CD4-positive, alpha-beta T cell treated with Interleukin-15 for 4 hours (primary cell): ENCODE data around the gene P2RY6.

Source experiments
- DNase-seq: peaks from one replicate; pipeline ENCODE4 v3.0.0-alpha.2; 2020; ENCODE audit warnings: low spot score

The P2RY6 gene

GRCh38 chr11:73237471-73238290, 34.5 kb upstream of the P2RY6 start:
- DNase-seq, result no peak

- DNase-seq, result no peak
Measured at GRCh38 chr11:73239111-73239521, 33.0 kb upstream of the P2RY6 start.

GRCh38 chr11:73239571-73240189, 32.5 kb upstream of the P2RY6 start:
- DNase-seq, result no peak

DNA sequence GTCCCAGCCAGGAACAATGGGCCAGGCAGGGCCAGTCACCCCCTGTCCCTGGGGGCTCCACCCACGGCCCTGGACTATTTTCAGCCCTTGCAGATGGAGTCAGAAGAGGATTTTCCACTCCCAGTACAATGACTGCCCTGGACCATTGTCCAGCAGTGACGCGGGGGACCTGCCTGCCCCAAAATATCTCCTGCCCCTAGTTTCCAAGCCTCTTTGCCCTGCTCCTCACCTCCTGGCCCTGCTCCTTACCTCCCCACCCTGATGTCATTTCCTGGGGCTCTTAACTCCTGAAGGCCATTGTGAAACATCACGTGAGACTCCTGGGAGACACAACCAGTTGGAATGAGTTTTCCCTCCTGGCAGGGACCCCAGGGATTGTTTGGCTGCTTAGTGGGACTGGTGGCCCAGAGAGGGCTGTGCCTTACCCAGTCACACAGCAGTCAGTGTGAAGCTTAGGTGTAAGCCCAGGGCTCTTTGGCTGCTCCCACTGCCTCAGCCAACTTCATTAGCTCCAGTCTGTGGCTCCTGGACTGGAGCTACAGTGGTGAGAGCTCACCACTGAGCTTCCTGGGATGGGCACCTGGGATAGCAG, 31.9 kb upstream of the P2RY6 start:
- DNase-seq, result no peak

GRCh38 chr11:73241300-73241699, 30.8 kb upstream of the P2RY6 start:
- DNase-seq, result no peak

DNA sequence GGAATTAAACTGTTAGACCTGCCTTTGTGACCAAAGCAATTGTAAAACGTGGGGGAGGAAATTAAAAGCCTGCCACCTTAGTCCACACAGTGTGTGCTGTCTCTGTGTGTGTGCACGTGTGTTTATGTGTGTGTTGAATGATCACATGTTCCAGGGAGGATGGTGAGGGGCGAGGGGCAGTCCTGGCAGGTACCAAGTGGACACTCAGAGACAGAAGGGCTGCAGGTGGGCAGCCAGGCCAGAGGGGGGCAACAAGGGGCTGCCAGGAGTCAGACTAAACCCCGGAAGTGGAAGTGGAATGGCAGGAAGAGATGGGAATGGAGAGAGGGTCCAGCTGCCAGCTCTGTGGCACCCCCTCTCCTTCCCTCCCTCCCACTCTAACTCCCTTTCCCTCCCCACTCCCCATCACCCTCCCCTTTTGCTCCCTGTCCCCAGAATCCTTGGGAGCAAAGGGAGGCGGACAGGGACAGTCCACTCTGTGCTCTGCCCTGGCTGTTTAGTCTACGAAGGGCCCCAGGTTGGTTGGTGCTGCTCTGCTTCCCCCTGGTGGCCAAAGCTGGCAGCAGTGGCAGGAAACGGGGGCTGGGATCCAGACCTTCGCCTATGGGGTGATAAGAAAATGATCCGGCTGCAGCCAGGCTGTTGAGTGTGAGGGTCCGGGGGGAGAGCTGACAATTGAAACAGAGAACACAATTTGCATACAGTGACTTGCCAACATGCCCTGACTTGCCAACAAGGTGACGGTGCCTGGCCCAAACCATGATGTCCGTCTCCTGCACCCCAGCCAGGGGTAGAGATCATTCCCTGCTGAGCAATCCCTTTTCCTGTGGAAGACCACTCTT, 29.7 kb upstream of the P2RY6 start:
- DNase-seq, result peak; percentile 51

GRCh38 chr11:73243093-73243485, 29.0 kb upstream of the P2RY6 start:
- DNase-seq, result no peak

- no peak for DNase-seq
Measured at GRCh38 chr11:73244589-73245240, 27.4 kb upstream of the P2RY6 start.

- no peak for DNase-seq
Measured at GRCh38 chr11:73245461-73245860, 26.7 kb upstream of the P2RY6 start.

DNA sequence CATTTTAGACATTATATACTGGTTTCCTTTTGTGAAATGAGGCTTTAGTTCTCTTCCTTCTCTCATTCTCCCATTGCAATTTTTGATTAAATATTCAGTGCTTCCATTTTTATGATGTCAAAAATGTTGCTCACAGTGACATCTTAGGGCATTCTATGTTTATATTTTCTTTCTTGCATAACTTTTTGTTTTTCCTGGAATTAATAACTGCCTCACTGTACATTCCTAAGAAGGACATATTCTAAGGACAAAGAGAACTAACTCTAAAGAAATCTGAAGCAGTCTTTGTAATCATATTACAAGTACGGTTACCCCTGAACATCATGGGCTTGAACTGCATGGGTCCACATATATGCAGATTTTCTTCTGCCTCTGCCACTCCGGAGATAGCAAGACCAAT, 25.8 kb upstream of the P2RY6 start:
- no peak for DNase-seq

DNA sequence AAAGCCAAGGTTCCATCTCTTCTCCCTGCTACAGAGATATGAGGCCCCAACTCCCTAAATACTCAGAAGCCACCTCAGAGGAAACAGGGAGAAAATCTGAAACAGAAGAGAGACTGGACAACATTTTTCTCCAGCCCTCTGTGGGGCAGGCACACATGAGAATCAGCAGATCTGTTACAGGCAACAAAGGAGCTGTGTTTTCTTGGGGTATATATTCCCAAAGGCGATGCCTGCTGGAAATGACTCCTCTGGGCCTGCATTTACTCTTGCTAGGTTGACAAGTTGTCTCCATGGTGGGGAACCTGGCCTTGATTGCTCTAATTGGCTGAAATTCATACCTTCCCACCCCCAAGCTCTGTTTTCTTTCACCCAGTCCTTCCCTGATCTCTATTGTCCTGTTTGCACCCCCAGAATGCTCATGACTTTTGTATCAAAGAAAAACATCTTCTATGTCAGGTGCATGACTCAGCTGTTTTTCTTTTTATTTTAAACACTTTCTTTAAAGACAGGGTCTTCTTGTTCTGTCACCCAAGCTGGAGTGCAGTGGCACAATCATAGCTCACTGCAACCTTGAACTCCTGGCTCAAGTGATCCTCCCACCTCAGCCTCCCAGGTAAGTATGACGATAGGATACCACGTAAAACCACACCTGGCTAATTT, 23.5 kb upstream of the P2RY6 start:
- DNase-seq, result no peak

- DNase-seq, result no peak
Measured at GRCh38 chr11:73249304-73249703, 22.8 kb upstream of the P2RY6 start.

DNA sequence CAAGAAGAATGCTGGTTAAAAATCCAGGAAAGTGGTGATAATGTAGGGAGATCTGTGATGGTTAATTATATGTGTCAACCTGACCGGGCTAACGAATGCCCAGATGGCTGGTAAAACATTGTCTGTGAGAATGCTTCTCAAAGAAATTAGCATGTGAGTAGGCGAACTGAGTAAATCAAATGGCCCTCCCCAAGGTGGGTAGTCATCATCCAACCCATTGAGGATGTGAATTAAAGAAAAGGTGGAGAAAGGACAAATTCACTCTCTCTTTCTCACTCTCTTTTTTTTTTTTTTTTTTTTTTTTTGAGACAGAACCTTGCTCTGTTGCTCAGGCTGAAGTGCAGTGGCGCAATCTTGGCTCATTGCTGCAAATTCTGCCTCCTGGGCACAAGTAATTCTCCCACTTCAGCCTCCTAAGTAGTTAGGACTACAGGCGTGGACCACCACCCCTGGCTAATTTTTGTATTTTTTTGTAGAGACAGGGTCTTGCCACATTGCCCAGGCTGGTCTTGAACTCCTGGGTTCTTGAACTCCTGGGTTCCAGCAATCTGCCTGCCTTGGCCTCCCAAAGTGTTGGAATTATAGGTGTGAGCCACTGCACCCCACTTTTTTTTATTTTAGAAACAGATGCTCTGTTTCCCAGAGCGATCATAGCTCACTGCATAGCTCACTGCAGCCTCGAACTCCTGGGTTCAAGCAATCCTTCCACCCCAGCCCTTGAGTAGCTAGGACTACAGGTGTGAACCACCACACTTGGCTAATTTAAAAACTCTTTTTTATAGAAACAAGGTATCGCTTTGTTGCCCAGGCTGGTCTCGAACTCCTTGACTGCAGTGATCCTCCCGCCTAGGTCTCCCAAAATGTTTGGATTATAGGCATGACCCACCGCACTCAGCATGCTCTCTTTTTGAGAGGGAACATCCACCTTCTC, 22.0 kb upstream of the P2RY6 start:
- DNase-seq, result no peak

GRCh38 chr11:73252577-73253191, 19.5 kb upstream of the P2RY6 start:
- DNase-seq, result no peak

GRCh38 chr11:73257342-73258103, 14.6 kb upstream of the P2RY6 start:
- DNase-seq, result no peak

GRCh38 chr11:73258104-73259035, 13.8 kb upstream of the P2RY6 start:
- no peak for DNase-seq

- no peak for DNase-seq
Measured at GRCh38 chr11:73259406-73260126, 12.6 kb upstream of the P2RY6 start.
